Fibroblast of peridontal ligament (primary cell): ENCODE results near the gene ZNF669.
A peak's percentile ranks its signal among the peaks of the same experiment; 100 is the strongest.

Source experiments
- DNase-seq: peaks from one replicate; pipeline ENCODE4 v3.0.0-alpha.2; 2010; ENCODE audit errors: extremely low read depth

Gene ZNF669

DNA sequence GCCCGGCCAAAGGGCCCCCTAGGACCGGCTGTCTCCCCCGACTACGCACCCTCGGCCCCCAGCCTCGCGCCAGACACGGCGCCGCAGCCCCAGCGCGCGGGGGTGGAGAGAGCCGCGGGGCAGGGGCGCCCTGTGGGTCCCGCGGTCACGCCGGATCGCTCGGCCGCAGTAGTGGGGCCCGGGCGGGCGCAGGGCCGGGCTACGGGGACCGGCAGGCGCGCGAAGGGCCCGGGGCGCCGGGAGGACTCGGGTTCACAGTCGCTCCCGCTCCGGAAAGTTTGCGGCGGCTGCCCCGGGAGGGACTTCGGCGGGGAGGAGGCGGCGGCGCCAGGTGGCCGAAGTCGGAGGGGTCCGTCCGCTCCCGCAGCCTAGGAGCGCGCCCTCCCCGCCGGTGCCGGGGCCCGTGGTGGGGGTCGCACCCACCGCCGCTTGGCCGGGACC is 7.1 kb upstream of the ZNF669 start:
- no peak for DNase-seq

DNA sequence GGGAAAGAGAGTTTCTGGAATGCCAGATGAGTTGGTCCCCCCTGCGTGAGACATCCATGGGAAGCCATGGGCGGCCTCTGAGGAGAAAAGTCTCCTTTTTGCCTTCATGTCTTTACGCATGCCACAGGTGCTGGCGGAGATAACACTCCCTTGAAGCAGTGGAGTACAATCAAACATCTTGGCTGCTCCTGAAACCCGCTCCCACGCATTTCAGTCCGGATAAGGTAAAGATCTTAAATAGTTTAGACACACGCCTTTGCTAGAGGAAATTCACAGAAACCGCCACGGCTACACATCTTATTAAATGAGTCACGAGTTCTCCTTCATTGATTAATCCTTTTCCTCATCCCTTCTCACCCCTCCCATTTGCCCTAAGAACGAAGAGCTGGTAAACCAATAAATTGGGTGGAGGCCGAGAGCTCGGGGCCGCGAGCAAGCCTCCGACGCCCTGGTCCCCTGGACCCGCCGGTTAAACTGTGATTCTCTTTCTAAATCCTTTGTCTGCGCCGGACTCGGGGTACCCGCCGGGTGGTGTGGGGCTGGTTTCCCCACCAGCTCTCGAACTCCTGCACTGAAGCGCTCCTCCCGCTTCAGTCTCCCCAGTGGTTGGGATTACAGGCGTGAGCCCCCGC is 6.6 kb upstream of the ZNF669 start:
- DNase-seq = peak; percentile 12

DNA sequence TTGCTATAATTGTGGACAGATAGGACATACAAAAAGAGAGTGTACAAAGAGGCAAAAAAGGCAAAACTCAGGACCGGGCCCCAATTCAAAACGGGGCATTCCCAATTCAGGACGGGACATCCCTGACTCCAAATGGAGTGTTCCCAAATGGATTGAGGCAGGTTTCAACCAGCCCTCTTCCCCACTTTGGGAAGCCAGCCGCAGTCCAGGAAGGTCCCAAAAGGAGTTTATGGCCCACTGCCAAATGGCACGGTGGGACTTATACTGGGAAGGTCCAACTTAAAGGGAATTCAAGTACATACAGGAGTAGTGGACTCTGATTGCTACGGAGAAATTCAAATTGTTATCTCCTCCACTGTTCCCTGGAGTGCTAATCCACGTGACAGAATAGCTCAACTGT is 3.5 kb upstream of the ZNF669 start:
- DNase-seq = no peak

- DNase-seq = no peak
These were observed 1.8 kb upstream of the ZNF669 start for GRCh38 chr1:247105966-247106365.

DNA sequence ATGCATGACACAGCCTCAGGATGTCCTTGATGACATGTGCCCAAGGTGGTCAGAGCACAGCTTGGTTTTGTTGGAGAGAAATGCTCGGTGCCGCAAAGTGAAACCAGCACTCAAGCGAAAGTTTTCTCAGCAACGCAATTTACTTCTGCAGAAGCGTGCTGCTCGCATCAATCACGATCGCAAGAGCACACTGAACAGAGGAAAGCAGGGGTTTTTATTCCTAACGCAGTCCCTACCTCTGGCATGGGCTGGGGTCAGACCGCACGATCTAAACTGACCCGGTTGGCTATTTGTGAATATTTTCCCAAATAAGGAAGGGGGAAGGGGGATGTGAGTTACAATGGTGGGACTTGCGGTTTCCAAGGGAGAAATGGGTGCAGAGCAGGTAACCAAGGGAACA is 809 bp upstream of the ZNF669 start:
- peak; percentile 8 for DNase-seq

DNA sequence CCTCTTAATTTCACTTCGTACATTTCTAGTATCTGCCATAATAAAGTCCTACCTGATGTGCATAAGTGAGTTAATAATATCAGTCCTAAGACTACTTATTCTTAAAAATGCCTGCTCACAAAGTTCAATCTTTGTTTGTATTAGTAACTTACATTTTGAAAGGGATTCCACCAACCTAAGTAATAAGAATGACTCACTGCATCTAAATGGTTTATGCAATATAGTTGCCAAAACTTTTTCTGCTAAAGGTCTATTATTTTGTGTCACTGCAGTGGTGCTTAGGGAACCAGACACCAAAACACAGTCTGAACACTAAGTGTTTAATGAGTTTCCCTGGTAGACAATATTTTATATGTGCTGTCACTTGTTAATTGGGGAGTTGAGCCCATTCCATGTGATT is 1.8 kb downstream of the ZNF669 start:
- peak; percentile 15 for DNase-seq

- no peak for DNase-seq
These were observed 3.4 kb downstream of the ZNF669 start for GRCh38 chr1:247100676-247101279.

GRCh38 chr1:247096958-247097357 is 7.2 kb downstream of the ZNF669 start:
- no peak for DNase-seq

DNA sequence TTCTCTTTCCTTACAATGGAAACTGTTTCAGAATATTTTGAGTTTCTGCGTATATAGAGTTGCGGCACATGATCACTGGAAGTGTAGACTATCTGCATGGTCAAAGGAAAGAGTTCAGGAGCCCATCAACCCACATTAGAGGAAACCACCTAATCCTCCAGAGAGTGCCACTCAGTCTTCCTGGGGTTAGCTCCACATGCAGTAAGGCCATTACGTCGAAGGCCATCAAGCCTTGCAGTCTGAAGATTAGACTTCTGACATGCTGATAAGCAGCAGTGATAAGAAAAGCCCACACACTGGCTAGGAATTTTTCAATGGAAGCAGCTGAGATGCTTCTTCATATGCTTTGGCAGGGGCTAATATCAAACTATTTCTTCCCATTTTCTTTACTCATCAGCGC is 7.6 kb downstream of the ZNF669 start:
- DNase-seq = no peak

DNA sequence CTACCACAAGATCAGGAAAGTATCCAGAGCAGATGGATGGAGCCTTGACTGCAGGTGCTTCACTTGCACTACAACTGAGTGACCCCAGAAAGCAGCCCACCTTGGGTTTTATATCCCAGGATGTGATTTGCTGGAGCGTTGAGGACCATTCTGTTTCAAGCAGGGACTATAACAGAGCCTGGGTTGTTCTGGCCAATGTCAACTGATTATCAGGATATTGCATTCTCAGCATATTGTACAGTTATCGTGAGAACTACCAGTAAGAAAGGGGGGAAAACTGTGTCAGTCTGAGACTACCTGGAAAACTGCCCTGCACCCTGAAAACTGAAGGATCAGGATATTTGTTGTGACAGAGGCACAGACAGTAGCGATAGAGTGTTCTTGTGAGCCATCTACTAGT is 8.0 kb downstream of the ZNF669 start:
- no peak for DNase-seq

DNA sequence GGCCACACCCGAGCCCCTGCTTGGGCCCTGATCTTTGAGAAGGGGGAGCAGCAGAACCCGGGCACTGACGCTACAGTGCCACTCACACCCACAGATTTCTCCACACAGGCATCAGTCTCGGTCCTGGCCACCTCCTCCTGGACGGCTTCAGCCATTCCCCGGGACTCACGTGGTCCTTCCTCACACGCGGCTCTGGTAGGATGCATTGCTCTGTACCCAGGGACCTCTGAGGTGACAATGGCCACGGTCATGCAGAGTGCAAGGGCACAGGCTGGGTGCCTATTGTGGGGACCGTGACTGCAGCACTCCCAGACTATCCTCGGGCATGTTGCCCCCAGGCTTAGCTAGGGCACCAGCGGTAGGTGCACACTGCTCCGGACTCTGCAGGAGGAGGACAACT is 13.7 kb downstream of the ZNF669 start:
- no peak for DNase-seq

DNA sequence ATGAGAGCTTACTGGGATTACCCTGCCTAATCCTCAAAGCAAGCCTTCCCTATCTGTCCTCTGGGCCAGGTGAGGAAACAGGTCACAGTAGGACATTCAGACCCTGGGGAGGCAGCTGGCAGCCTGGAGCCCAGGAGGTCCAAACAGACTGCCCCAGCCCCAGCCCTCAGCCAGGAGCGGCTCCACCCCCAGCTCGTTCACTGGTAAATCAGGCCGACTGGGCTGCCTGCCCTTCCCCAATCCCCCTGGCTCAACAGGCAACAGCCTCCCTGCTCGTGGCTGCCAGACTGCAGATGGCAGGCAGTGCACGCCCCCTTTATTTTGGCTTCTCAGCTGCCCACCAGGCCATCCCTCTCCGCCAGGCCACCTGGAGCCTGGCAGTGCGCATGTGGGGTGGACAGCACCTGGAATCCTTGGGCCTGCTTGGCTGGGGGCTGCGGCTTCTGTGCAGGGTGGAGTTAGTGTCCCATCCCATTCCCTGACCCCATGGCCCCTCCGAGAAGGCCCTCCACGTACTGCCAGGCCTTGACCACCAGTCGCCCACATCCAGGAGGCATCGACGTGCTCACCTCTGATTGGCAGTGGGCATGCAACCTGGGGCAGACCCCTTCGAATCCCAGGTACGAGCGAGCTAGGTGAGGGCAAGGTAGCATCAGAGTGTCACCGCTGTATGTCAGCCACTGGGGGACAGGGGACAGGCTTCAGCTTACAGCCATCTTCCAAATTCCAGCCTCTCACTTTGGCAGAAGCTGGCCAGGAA is 14.4 kb downstream of the ZNF669 start:
- no peak for DNase-seq

DNA sequence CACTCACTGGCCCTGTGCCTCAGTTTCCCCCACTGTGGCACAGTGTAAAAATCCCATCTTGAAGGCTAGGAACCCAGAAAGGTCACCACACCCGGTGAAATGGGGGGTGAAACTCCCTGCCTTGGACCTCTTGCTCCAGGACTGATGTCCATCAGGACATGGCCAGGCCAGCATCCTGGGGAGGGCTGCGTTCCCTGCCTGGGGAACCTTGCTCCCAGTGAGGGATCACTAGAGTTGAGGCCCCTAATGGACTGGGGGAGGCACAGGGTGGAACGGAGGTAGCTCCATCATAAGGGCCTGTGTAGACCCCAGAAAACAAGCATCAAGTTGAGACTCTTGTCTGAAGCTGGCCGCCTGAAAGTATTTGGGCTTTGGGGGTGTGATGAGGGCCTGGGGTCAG is 15.2 kb downstream of the ZNF669 start:
- DNase-seq = no peak

DNA sequence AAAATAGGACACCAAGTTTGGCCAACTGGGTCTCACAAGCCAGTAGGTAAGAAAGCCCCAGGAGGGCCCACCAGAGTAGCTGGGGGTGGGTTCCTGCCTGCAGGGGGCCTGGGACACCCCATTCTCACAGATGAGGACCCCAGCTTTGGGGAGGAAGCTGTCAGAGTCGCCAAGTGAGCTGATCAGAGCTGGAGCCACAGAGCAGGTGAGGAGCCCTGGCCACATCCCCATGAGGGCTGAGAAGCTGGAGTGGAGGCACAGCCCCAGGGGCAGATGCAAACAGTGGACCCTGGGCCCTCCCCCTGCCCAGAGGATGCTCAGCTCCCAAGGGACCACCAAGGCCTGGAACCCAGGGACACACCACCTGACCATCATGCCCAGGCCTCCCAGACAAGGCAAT is 16.9 kb downstream of the ZNF669 start:
- no peak for DNase-seq

DNA sequence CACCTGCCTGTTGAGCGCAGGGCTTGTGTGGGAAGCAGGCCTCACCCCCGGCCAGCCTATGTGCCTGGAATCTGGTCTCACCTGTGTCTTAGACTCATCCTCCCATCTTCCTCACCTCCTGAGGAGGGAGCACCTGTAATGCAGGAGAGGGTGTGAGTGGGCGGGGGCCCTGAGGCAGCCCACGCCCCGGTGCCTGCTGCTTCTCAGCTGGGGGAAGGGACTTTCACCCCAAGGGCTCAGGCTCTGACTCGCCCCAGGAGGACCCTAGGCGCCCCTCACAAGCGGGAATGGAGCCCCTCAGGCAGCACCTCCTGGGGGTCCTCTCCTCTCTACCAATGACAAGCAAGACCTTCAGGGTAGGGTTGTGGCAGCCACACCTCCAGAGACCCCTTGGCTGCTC is 18.8 kb downstream of the ZNF669 start:
- DNase-seq = no peak

DNA sequence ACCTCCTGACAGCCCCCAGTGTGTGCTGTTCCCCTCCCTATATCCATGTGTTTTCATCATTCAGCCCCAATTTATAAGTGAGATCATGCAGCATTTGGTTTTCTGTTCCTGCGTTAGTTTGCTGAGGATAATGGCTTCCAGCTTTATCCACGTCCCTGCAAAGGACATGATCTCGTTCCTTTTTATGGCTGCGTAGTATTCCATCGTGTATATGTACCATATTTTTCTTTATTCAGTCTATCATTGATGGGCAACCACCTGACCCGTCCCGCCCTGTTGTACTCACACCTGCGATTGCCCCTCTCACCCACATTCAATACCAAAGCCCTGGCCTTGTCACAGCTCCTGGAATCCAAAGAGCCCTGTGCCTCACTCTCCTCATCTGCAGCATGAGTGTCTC is 19.4 kb downstream of the ZNF669 start:
- no peak for DNase-seq

DNA sequence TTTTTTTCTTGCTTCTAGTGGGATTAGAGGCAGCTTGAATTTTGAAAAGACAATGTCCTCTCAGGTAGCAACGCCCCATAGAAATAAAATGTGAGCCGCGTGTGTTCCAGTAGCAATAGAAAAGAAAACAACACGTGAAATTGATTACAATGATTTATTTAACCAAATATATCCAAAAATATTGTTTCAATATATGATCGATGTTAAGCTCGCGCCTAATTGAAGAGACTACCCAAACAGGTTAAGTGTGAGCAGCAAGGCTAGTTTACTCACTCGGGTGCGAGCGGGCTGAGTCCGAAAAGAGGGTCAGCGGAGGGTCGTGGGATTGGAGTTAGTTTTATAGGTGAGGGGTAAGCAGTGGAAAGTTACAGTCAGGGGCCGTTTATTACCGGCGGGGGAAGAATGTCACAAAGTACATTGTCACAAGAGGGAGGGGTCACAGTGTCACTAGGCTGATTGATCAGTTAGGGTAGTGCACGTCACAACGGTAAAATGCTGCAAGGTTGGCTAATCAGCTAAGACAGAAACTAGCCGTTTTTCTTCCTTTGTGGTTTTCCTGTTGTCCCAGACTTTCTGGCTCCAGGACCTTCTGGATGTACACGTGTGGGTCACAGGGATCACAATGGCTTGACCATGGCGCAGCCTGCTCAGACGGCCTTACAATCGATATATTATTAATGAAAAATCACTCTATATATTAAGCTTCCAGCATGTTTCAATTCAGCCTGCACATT is 24.8 kb downstream of the ZNF669 start:
- no peak for DNase-seq

DNA sequence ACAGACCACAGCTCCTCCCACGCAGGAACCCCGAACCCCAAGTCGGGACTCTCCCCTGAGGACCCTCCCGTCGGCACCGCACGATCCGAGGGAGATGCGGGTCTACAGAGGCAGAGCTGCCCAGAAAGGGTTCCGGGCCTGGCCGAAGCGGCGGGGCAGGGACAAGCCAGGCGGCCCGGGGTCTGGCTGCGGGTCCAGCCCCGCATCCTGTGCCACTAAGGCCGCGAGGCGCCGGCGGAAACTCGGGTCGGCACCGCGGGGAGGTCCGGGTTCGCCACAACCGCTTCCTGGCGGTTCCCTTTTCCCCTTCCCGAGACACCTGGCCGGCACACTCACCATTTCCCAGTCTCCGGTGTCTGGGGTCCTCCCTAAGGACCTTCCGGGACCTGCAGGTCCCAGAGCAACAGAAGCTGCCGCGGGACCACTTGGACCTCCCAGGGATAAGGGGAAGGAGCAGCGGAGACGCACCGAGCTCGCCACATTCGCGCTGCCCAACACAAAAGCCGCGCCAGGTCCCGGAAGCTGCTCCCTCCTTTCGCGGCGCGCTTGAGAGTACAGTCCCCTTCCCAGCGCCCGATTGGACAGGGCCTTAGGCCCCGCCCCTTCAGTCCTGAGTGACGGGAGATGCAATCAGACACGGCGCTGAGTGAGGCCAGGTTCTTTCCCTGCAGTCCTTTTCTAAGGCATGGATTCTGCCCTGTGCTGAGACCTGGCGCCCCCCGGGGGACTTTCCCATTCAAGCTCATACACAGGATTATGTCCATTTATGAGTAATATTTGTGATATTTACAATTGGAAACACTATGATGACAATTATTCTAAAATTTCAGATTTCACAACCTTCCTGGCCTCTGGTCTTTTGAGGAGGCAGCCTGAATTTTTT is 25.7 kb downstream of the ZNF669 start, which contains the start of gene ZNF670:
TSS of gene ZNF670 (minus strand) at position 554 of the 883 bp plus-strand sequence. CDS start at position 339, 215 bp downstream.
- peak; percentile 88 for DNase-seq

DNA sequence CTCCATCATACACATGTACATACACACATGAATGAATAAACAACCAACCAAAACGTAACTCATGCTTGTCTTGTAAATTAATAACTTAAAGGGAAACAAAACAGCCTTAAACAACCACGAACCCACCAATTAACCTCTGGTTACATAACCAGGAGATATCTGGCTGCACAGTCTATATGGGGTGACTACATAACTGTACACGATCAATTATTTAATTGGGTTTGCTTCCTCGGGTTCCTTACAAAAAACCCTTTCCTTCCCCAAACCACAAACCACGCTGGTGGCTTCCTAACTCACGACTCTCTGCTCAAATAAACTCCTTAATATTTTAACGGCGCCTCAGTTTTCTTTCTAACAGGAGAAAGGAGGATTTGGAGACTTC is 26.3 kb downstream of the ZNF669 start:
- DNase-seq = peak; percentile 14

DNA sequence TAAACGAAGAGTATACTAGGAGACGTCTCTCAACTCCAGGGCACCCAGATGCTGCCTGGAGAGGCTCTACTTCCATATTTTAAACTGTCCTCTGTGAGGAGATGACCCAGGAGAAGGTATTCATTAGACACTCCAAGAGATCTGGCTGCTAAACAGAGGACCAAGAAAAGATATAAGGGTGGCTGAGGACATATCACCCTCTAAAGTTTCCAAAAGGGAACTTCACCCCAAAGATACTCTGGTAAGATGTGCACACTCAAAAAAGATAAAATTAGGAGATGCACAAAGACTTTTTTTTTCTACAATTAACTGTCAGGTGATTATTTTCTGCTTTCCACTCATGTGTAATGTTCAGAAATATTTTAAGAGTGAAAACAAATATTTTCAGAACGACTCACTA is 26.9 kb downstream of the ZNF669 start:
- peak; percentile 13 for DNase-seq

- no peak for DNase-seq
These were observed 33.5 kb downstream of the ZNF669 start for GRCh38 chr1:247070645-247071044.
